PC-9 (cell line): ENCODE measurements around the gene RBMS3. TPM values are rescaled to one million over a fixed set of nuclear protein-coding genes. Genes with fewer than 3 reads are reported as not detected.

Experiments
- BruUV-seq: library from RNA; stranded (reverse); fragments of 400-500 nt; replicated peaks from 2 replicates; lab custom pipeline; 2021; lab: Mats Ljungman, UMichigan
- CTCF ChIA-PET: fragments of 300-600 bp; sonication (Branson Sonifier 250); formaldehyde crosslinking; loops from one replicate; lab custom pipeline; 2022; ENCODE audit warnings: antibody characterized with exemption; lab: Charles Lee
- POLR2A ChIA-PET: fragments of 300-600 bp; sonication (Branson Sonifier 250); formaldehyde crosslinking; loops from one replicate; lab custom pipeline; 2022; ENCODE audit warnings: antibody characterized with exemption; ENCODE audit not compliant: unreplicated experiment; lab: Charles Lee
- DNase-seq, 2 experiments: peaks; one replicate each; pipeline versions ENCODE4 v3.0.0 to v3.0.0-alpha.2; 2015 to 2022; ENCODE audit warnings: mixed read lengths in 1 of 2
- H2AFZ ChIP-seq: fragments of 200-600 bp; sonication (generic); 2 replicates; pipeline ENCODE4 v1.8.1; 2017; ENCODE audit warnings: antibody characterized with exemption
- H3F3A ChIP-seq: fragments of 200-600 bp; sonication (generic); 2 replicates; pipeline ENCODE4 v1.8.1; 2017; ENCODE audit warnings: antibody characterized with exemption, mild to moderate bottlenecking, low read depth; ENCODE audit not compliant: insufficient read depth
- H3K27ac ChIP-seq: fragments of 200-600 bp; sonication (generic); 2 replicates; pipeline ENCODE4 v1.6.1; 2016; ENCODE audit warnings: mixed run types
- H3K27me3 ChIP-seq: fragments of 200-600 bp; sonication (generic); 2 replicates; pipeline ENCODE4 v1.6.1; 2016; ENCODE audit warnings: low read depth, mixed run types; ENCODE audit not compliant: insufficient read depth
- H3K36me3 ChIP-seq: fragments of 200-600 bp; sonication (generic); 2 replicates; pipeline ENCODE4 v1.6.1; 2016; ENCODE audit warnings: low read depth, mixed run types
- H3K4me1 ChIP-seq: fragments of 200-600 bp; sonication (generic); replicated peaks from 2 replicates; pipeline ENCODE4 v1.6.1; 2016; ENCODE audit warnings: mixed run types; ENCODE audit not compliant: insufficient read depth
- H3K4me2 ChIP-seq: fragments of 200-600 bp; sonication (generic); 2 replicates; pipeline ENCODE4 v1.6.1; 2017; ENCODE audit warnings: mixed run types
- H3K4me3 ChIP-seq: fragments of 200-600 bp; sonication (generic); 2 replicates; pipeline ENCODE4 v1.6.1; 2016; ENCODE audit warnings: mixed run types
- H3K79me2 ChIP-seq: fragments of 200-600 bp; sonication (generic); 2 replicates; pipeline ENCODE4 v1.6.1; 2017; ENCODE audit warnings: low read depth, mixed run types
- H3K9me2 ChIP-seq: fragments of 200-600 bp; sonication (generic); 2 replicates; pipeline ENCODE4 v1.8.1; 2017; ENCODE audit warnings: mild to moderate bottlenecking; ENCODE audit not compliant: insufficient read depth
- H3K9me3 ChIP-seq: fragments of 200-600 bp; sonication (generic); 2 replicates; pipeline ENCODE4 v1.8.1; 2016; ENCODE audit warnings: low read depth; ENCODE audit not compliant: insufficient read depth
- H4K20me1 ChIP-seq: fragments of 200-600 bp; sonication (generic); 2 replicates; pipeline ENCODE4 v1.8.1; 2017; ENCODE audit not compliant: insufficient read depth
- EZH2 ChIP-seq: fragments of 200-600 bp; sonication (generic); IDR thresholded peaks from 2 replicates; pipeline ENCODE4 v1.8.0; 2017; ENCODE audit warnings: antibody characterized with exemption, low read depth
- intact Hi-C: fragments of 100-400 bp; cut with micrococcal nuclease; formaldehyde crosslinking; loops from one replicate; pipeline ENCODE4 v1.10.0; 2022; ENCODE audit not compliant: unreplicated experiment
- total RNA-seq: library from RNA; stranded (reverse); gene quantifications from 2 replicates; pipeline ENCODE4 v1.2.3, GENCODE V29; 2021
- TF ChIP-seq, protein P1 (sequence below): fragments of 200-600 bp; sonication (generic); conservative IDR thresholded peaks from 2 replicates; pipeline ENCODE4 v1.6.1; 2017; ENCODE audit warnings: mixed run types, antibody characterized with exemption, mild to moderate bottlenecking, moderate library complexity

Gene RBMS3
- total RNA-seq, 1 experiment from 2014 or later, result 3.5 TPM

DNA sequence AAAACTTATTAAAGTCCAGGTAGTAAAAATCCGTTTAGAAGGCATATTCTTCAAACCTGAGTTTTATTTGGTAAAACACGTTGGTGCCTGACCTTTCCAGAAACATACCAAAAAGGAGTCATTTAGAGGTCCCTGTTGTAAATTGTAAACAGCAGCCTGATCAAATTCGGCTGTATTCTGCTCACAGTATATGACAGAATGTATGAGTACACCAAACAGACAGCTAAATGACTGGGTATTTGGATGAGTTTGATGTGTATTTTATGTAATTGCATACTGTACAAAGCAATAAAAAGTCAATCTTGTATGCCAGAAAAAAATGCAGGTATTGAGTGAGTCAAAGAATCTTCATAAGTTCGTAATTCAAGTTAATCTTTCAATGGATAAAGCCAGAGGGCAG is 330.4 kb downstream of the RBMS3 start:
- Histone ChIP-seq H3F3A (no peaks in the 10 kb centered on the region), H3K4me3 (no peak overlapping the region), H4K20me1 (peaks cover 3% of the 10 kb centered on the region; the same call in 1 of the 2 replicates), H2AFZ (no peak overlapping the region), H3K79me2 (no peaks in the 10 kb centered on the region), H3K36me3 (no peaks in the 10 kb centered on the region), H3K27ac (no peak overlapping the region), H3K4me1 (no peaks in the 10 kb centered on the region), H3K9me3 (no peaks in the 10 kb centered on the region), H3K4me2 (no peak overlapping the region), H3K9me2 (no peaks in the 10 kb centered on the region), H3K27me3 (no peaks in the 10 kb centered on the region)
- no peak for TF ChIP-seq EZH2
- TF ChIP-seq, protein P1, sequence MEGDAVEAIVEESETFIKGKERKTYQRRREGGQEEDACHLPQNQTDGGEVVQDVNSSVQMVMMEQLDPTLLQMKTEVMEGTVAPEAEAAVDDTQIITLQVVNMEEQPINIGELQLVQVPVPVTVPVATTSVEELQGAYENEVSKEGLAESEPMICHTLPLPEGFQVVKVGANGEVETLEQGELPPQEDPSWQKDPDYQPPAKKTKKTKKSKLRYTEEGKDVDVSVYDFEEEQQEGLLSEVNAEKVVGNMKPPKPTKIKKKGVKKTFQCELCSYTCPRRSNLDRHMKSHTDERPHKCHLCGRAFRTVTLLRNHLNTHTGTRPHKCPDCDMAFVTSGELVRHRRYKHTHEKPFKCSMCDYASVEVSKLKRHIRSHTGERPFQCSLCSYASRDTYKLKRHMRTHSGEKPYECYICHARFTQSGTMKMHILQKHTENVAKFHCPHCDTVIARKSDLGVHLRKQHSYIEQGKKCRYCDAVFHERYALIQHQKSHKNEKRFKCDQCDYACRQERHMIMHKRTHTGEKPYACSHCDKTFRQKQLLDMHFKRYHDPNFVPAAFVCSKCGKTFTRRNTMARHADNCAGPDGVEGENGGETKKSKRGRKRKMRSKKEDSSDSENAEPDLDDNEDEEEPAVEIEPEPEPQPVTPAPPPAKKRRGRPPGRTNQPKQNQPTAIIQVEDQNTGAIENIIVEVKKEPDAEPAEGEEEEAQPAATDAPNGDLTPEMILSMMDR, result no peak
- intact Hi-C loops, result no loop called here
- ChIA-PET POLR2A (no interaction called here), CTCF (no interaction called here)
- no TSS peak for BruUV-seq
- DNase-seq, result no peak

DNA sequence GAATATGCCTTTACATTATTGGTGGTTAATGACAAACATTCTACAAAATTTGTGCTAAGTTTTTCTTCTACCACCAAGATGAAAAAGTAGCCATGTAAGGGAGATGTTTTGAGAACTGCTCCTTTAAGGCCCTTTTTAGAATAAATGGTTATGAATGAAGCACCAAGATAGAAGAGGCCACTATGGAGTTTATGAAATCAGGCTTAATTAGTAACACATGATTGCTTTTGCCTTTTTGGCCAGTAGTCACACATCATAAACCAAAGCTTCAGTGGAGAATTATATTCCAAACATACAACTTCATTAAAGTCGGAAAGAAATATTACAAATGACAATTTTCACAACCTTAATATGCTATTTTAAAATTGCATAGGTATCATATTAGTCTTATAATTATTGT is 331.7 kb downstream of the RBMS3 start:
- no TSS peak for BruUV-seq
- no peak overlapping the region for H2AFZ ChIP-seq
- no peaks in the 10 kb centered on the region for H3K9me2 ChIP-seq
- no peak for TF ChIP-seq EZH2
- TF ChIP-seq, protein P1, result no peak
- H3K79me2 ChIP-seq, result no peaks in the 10 kb centered on the region
- CTCF ChIA-PET, result no interaction called here
- intact Hi-C loops, result no loop called here
- H3K27ac ChIP-seq, result no peak overlapping the region
- H3F3A ChIP-seq, result no peaks in the 10 kb centered on the region
- no peaks in the 10 kb centered on the region for H3K4me1 ChIP-seq
- no peak overlapping the region for H3K4me3 ChIP-seq
- peaks cover 3% of the 10 kb centered on the region; the same call in 1 of the 2 replicates for H4K20me1 ChIP-seq
- no peak overlapping the region for H3K4me2 ChIP-seq
- no peaks in the 10 kb centered on the region for H3K9me3 ChIP-seq
- H3K36me3 ChIP-seq, result no peaks in the 10 kb centered on the region
- H3K27me3 ChIP-seq, result no peaks in the 10 kb centered on the region
- DNase-seq, result no peak
- POLR2A ChIA-PET, result no interaction called here

DNA sequence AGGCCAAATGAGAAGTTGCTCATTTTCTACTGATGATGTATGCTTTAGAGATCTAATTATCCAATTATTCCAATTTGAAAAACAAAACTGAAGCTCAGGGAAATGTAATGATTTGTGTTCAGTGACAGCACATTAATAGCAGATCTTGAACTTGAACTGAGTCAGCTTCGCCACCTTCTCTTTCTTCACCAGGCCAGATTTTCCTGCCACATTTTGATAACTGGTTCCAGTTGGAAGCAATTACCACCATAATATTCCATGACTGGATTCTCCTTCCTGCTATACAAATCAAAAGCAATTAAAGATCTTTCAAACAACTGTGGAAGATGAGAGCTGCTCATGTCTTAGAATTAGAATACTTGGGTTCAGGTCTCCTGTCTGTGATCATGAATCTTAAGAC is 334.1 kb downstream of the RBMS3 start:
- no peaks in the 10 kb centered on the region for H3K4me1 ChIP-seq
- TF ChIP-seq, protein P1, result no peak
- TF ChIP-seq EZH2, result no peak
- no TSS peak for BruUV-seq
- no peak overlapping the region for H3K27ac ChIP-seq
- H2AFZ ChIP-seq, result no peak overlapping the region
- H3K36me3 ChIP-seq, result no peaks in the 10 kb centered on the region
- ChIA-PET POLR2A (no interaction called here), CTCF (no interaction called here)
- H3K4me3 ChIP-seq, result no peak overlapping the region
- H3K27me3 ChIP-seq, result no peaks in the 10 kb centered on the region
- H4K20me1 ChIP-seq, result peaks cover 3% of the 10 kb centered on the region; the same call in 1 of the 2 replicates
- H3K9me2 ChIP-seq, result no peaks in the 10 kb centered on the region
- intact Hi-C loops, result no loop called here
- no peaks in the 10 kb centered on the region for H3F3A ChIP-seq
- H3K79me2 ChIP-seq, result no peaks in the 10 kb centered on the region
- H3K9me3 ChIP-seq, result no peaks in the 10 kb centered on the region
- H3K4me2 ChIP-seq, result no peak overlapping the region
- DNase-seq, result no peak
